GM20000 (cell line): ENCODE measurements around the gene SDHAF3.

Experiments used
- DNase-seq: peaks from one replicate; pipeline ENCODE4 v3.0.0; 2012; ENCODE audit warnings: low spot score
- TF ChIP-seq, protein P1 (sequence below): IDR thresholded peaks from 2 replicates; pipeline ENCODE4 v1.5.1; 2012; ENCODE audit warnings: mild to moderate bottlenecking, control low read depth; ENCODE audit errors: extremely low read depth, missing control alignments

SDHAF3 gene

DNA sequence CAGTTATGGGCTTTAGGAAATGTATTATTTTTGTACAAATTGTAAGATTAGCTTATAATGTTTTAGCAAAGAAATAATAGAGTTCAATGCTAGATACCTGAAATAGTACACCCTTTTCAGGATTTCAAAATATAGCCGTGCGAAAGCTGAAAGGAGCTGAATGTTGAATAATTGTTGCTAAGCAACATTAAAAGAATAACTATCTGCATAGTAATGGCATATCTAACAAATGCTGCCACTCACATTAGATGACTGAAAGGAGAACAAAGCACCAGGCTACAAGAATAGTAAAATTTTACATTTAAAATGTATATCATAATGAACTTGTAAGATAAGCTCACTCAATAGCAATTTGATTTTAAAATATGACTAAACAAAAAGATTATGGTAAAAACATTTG is 82.5 kb downstream of the SDHAF3 start:
- TF ChIP-seq, protein P1, sequence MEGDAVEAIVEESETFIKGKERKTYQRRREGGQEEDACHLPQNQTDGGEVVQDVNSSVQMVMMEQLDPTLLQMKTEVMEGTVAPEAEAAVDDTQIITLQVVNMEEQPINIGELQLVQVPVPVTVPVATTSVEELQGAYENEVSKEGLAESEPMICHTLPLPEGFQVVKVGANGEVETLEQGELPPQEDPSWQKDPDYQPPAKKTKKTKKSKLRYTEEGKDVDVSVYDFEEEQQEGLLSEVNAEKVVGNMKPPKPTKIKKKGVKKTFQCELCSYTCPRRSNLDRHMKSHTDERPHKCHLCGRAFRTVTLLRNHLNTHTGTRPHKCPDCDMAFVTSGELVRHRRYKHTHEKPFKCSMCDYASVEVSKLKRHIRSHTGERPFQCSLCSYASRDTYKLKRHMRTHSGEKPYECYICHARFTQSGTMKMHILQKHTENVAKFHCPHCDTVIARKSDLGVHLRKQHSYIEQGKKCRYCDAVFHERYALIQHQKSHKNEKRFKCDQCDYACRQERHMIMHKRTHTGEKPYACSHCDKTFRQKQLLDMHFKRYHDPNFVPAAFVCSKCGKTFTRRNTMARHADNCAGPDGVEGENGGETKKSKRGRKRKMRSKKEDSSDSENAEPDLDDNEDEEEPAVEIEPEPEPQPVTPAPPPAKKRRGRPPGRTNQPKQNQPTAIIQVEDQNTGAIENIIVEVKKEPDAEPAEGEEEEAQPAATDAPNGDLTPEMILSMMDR: no peak

DNA sequence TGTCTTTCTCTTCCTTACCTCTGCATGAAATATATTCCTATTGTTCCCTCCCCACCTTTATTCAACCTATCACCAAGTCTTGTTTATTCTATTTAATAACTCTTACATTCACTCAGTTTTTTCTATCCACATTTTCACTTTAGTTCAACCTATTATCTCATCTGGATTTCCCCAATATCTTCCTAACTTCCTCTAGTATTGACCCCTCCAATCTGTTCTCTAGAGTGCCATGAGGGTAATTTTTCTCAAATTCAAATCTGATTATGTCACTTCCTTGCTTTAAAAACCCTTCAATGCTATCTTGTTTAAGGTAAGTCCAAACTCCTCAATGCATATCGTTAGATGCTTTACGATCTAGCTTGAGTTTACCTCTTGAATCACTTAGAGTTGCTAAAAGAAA is 86.5 kb downstream of the SDHAF3 start:
- no peak for DNase-seq
- TF ChIP-seq, protein P1: no peak

More for the DNA sequence above, 82.5 kb downstream of the SDHAF3 start:
- DNase-seq: no peak

- DNase-seq: no peak
- TF ChIP-seq, protein P1: no peak
Observed at GRCh38 chr7:97204821-97205220, 87.3 kb downstream of the SDHAF3 start.

DNA sequence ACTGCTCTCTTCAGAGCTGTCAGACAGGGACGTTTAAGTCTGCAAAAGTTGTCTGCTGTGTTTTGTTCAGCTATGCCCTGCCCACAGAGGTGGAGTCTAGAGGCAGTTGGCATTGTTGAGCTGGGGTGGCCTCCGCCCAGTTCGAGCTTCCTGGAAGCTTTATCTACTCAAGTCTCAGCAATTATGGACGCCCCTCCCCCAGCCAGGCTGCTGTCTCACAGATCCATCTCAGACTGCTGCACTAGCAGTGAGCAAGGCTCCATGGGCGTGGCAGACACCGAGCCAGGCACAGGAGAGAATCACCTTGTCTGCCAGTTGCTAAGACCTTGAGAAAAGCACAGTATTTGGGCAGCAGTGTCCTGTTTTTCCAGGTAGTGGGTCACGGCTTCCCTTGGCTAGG is 98.1 kb downstream of the SDHAF3 start:
- no peak for DNase-seq
- TF ChIP-seq, protein P1: no peak

GRCh38 chr7:97218767-97219166 is 101.3 kb downstream of the SDHAF3 start:
- TF ChIP-seq, protein P1: no peak
- DNase-seq: no peak

DNA sequence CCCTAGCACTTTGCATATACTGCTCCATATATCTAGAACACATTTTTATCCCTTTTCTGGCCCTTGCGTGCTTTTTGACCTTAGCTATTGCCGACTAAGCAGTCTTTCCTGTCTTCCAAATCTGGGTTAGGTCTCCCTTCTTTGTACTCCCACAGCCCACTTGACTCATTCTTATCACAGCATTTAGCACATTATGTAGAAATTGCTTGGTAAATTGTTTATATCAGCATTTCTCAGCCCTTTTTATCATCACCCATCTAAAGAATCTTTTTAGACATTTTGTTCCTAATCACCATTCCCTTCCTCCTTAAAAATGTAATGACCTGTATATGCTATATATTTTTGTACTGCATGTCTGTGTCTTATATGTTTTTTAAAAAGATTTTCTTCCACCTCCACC is 101.7 kb downstream of the SDHAF3 start:
- TF ChIP-seq, protein P1: no peak
- DNase-seq: no peak

DNA sequence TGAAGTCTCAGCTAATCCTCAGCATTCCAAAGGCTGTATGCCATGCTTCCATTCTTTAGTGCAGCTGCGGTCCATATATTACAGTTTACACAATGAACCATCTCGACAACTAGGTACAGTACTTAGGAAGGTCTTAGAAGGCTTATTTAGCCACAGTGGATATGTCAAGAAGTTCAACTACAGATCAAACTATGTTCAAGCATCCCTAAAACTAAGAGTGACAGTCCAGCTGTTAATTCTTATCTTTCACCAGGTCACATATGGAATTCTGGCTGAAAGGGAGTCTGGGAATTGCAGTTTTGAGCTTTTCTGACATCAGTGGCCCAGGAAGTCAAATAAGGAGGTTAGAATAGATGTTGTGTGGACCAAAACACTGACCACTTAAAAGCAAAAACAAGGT is 106.8 kb downstream of the SDHAF3 start:
- TF ChIP-seq, protein P1: no peak
- no peak for DNase-seq
